Measurements from ENCODE around the gene KCND2.

The KCND2 gene

DNA sequence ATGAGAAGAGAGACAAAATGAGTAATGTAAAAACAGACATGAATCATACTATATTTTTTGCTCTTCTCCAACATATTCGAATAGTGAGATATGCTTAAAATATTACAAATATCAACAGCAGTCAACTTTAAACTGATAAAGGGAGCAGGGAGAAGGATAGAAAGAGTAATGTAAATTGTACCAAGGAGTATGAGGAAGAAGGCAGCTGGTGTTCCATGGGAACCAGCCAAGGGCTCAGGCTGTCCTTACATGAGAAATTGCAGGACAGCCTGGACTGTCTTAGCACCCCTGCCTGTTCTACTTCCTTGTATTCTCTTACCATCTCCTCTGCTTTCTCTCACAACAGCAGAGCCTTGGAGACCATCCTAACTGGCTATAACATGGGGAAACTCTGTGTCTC lies 456.3 kb downstream of the KCND2 start:
- TF ChIP-seq, protein P1, sequence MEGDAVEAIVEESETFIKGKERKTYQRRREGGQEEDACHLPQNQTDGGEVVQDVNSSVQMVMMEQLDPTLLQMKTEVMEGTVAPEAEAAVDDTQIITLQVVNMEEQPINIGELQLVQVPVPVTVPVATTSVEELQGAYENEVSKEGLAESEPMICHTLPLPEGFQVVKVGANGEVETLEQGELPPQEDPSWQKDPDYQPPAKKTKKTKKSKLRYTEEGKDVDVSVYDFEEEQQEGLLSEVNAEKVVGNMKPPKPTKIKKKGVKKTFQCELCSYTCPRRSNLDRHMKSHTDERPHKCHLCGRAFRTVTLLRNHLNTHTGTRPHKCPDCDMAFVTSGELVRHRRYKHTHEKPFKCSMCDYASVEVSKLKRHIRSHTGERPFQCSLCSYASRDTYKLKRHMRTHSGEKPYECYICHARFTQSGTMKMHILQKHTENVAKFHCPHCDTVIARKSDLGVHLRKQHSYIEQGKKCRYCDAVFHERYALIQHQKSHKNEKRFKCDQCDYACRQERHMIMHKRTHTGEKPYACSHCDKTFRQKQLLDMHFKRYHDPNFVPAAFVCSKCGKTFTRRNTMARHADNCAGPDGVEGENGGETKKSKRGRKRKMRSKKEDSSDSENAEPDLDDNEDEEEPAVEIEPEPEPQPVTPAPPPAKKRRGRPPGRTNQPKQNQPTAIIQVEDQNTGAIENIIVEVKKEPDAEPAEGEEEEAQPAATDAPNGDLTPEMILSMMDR (IDR thresholded peaks at IDR 0.05; ENCODE audit: control insufficient read depth, insufficient read depth, low read depth, low read length, missing control alignments), result no peak
- H3K4me3 ChIP-seq (ENCODE audit: control insufficient read depth, low read depth, low read length), result no peak overlapping the region
- DNase-seq (ENCODE audit: low read depth), result no peak

GRCh38 chr7:120731271-120731670 lies 458.3 kb downstream of the KCND2 start:
- no peak for DNase-seq (ENCODE audit: low read depth)
- TF ChIP-seq, protein P1 (IDR thresholded peaks at IDR 0.05; ENCODE audit: control insufficient read depth, insufficient read depth, low read depth, low read length, missing control alignments), result no peak
- H3K4me3 ChIP-seq (ENCODE audit: control insufficient read depth, low read depth, low read length), result no peak overlapping the region

- TF ChIP-seq, protein P1 (IDR thresholded peaks at IDR 0.05; ENCODE audit: control insufficient read depth, insufficient read depth, low read depth, low read length, missing control alignments), result no peak
- H3K4me3 ChIP-seq (ENCODE audit: control insufficient read depth, low read depth, low read length), result no peak overlapping the region
- no peak for DNase-seq (ENCODE audit: low read depth)
Measured at GRCh38 chr7:120732256-120732655, 459.3 kb downstream of the KCND2 start.

DNA sequence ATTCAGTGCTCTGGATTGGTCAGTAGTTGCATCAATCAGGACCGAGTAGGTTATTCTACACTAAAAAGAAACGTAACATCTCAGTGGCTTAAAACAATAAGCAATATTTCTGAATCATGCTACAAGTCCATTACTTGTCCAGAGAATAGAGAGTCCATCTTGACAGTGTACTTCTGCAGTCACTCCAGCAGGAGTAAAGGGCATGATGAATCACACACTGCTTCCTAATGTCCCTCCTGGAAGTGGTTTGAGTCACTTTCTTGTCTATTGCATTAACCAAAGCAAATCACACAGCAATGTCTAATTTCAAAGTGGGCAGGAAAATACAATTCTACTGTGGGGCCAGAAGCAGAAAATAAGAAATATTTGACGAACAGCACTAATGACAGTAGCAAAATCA lies 460.2 kb downstream of the KCND2 start:
- DNase-seq (ENCODE audit: low read depth), result no peak
- H3K4me3 ChIP-seq (ENCODE audit: control insufficient read depth, low read depth, low read length), result no peak overlapping the region
- TF ChIP-seq, protein P1 (IDR thresholded peaks at IDR 0.05; ENCODE audit: control insufficient read depth, insufficient read depth, low read depth, low read length, missing control alignments), result no peak

- no peak for DNase-seq (ENCODE audit: low read depth)
- TF ChIP-seq, protein P1 (IDR thresholded peaks at IDR 0.05; ENCODE audit: control insufficient read depth, insufficient read depth, low read depth, low read length, missing control alignments), result no peak
- H3K4me3 ChIP-seq (ENCODE audit: control insufficient read depth, low read depth, low read length), result no peak overlapping the region
Measured at GRCh38 chr7:120733835-120734234, 460.9 kb downstream of the KCND2 start.

DNA sequence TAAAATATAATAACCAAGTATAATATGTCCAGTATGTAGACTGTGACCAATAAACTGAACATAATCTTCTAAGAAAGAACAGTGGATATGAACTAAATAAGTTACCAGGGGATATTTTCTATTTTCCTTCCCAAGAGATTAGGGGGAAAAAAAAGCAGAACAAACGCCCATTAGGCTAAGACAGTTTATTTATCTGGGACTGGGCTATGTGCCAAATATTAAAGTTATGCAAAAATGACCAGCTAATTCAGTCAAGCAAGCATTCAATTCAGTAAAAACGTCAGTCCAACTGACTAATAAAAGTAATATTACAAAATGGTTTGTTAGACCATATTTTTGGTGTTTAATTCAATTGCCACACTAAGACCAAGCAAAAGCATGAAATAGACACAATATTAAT lies 462.8 kb downstream of the KCND2 start:
- H3K4me3 ChIP-seq (ENCODE audit: control insufficient read depth, low read depth, low read length), result no peak overlapping the region
- TF ChIP-seq, protein P1 (IDR thresholded peaks at IDR 0.05; ENCODE audit: control insufficient read depth, insufficient read depth, low read depth, low read length, missing control alignments), result no peak
- DNase-seq (ENCODE audit: low read depth), result no peak

GRCh38 chr7:120738816-120739215 lies 465.8 kb downstream of the KCND2 start:
- TF ChIP-seq, protein P1 (IDR thresholded peaks at IDR 0.05; ENCODE audit: control insufficient read depth, insufficient read depth, low read depth, low read length, missing control alignments), result no peak
- no peak overlapping the region for H3K4me3 ChIP-seq (ENCODE audit: control insufficient read depth, low read depth, low read length)
- DNase-seq (ENCODE audit: low read depth), result no peak

Measured in AG09309 (cell line).